ENCODE results near the gene HPCAL1. TPM values are rescaled to one million over a fixed set of nuclear protein-coding genes. Genes with fewer than 3 reads are reported as not detected.

HPCAL1 gene
- total RNA-seq, 1 experiment from 2014 or later, result 26.9 TPM

DNA sequence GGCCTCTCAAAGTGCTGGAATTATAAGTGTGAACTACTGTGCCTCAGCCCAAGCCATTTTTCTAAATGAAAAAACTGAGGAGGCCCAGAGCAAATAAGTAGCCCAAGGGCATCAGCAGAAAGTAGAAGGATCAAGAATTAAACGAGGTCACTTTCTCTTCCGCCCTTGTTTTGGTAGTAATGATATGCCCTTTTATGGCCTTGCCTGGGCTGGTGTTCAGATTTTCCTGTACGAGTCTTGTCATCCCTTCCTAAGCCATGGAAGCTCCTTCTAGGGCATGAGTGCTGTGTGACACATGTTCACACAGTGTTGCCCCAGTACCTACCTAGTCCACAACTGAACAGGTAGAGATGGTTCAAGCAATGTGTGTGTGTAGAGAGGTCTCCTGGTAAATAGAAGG is 6.6 kb downstream of the HPCAL1 start:
- no peaks in the 10 kb centered on the region for H3K9me3 Mint-ChIP-seq (ENCODE audit: unreplicated experiment)
- TF ChIP-seq, protein P1, sequence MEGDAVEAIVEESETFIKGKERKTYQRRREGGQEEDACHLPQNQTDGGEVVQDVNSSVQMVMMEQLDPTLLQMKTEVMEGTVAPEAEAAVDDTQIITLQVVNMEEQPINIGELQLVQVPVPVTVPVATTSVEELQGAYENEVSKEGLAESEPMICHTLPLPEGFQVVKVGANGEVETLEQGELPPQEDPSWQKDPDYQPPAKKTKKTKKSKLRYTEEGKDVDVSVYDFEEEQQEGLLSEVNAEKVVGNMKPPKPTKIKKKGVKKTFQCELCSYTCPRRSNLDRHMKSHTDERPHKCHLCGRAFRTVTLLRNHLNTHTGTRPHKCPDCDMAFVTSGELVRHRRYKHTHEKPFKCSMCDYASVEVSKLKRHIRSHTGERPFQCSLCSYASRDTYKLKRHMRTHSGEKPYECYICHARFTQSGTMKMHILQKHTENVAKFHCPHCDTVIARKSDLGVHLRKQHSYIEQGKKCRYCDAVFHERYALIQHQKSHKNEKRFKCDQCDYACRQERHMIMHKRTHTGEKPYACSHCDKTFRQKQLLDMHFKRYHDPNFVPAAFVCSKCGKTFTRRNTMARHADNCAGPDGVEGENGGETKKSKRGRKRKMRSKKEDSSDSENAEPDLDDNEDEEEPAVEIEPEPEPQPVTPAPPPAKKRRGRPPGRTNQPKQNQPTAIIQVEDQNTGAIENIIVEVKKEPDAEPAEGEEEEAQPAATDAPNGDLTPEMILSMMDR (IDR thresholded peaks at IDR 0.05; ENCODE audit: insufficient read depth in 1 of 2, low read depth in 1 of 2, low read length in 1 of 2, severe bottlenecking in 1 of 2, unreplicated experiment in 1 of 2), result no peak
- peaks cover 4% of the 10 kb centered on the region for H3K36me3 Mint-ChIP-seq (ENCODE audit: insufficient read depth, unreplicated experiment)
- no peaks in the 10 kb centered on the region for H3K4me1 Mint-ChIP-seq (ENCODE audit: low read depth, unreplicated experiment)
- DNase-seq, result no peak
- no peaks in the 10 kb centered on the region for H3K36me3 ChIP-seq (ENCODE audit: control insufficient read depth, insufficient read depth, low read length)
- POLR2A ChIA-PET, result no interaction called here
- intact Hi-C loops (cut with micrococcal nuclease; ENCODE audit: unreplicated experiment), result loop anchor here (10.0 kb wide), 1 partner anchor 124 kb away; no protein-coding TSS in a partner anchor
- CTCF ChIA-PET, result no interaction called here
- H3K4me3 Mint-ChIP-seq (ENCODE audit: unreplicated experiment), result no peak overlapping the region
- H3K27me3 ChIP-seq (replicated peaks; ENCODE audit: control insufficient read depth, insufficient read depth, low read length), result no peaks in the 10 kb centered on the region
- no peak overlapping the region for H3K4me3 ChIP-seq (ENCODE audit: low read depth, low read length)
- no peaks in the 10 kb centered on the region for H3K27me3 Mint-ChIP-seq (ENCODE audit: insufficient read depth, unreplicated experiment)
- H3K4me1 ChIP-seq, result peaks cover 4% of the 10 kb centered on the region; the same call in 1 of the 2 replicates
- no peaks in the 10 kb centered on the region for H3K9me3 ChIP-seq
- no TSS peak for BruUV-seq (replicated peaks)
- H3K27ac Mint-ChIP-seq (ENCODE audit: unreplicated experiment), result no peak overlapping the region

DNA sequence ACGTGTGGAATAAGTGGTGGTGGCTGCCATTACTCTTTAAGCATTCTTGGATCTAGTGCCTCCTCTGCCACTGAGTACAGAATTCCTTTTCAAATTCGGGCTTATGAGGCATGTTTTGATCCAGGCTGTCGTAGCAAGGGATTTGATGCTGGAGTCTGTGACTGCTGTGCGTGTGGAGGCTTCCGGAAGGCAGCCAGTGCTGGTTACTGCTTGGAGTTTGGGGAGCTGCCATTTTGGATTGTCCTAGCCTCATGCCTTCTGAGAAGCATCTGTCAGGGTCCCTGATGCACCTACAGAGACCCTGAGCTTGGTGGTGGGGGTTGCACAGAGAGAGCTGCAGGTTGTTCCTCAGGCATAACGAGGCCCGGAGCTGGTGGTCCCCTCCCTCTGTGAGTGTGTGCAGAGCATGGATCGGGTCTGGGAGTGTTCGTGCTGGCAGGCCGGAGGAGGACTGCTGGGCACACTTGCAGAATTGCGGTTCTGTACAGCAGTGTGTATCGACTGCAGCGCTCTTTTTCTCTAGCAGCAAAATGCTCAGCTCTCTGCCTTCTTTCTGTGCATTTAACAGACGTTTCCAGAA is 7.7 kb downstream of the HPCAL1 start:
- Mint-ChIP-seq H3K36me3 (ENCODE audit: insufficient read depth, unreplicated experiment) (no peaks in the 10 kb centered on the region), H3K9me3 (ENCODE audit: unreplicated experiment) (no peaks in the 10 kb centered on the region), H3K4me1 (ENCODE audit: low read depth, unreplicated experiment) (no peaks in the 10 kb centered on the region), H3K4me3 (ENCODE audit: unreplicated experiment) (no peak overlapping the region), H3K27me3 (ENCODE audit: insufficient read depth, unreplicated experiment) (no peaks in the 10 kb centered on the region), H3K27ac (ENCODE audit: unreplicated experiment) (no peak overlapping the region)
- no TSS peak for BruUV-seq (replicated peaks)
- Histone ChIP-seq H3K9me3 (no peaks in the 10 kb centered on the region), H3K4me3 (ENCODE audit: low read depth, low read length) (no peak overlapping the region), H3K4me1 (no peaks in the 10 kb centered on the region), H3K27me3 (replicated peaks; ENCODE audit: control insufficient read depth, insufficient read depth, low read length) (no peaks in the 10 kb centered on the region), H3K36me3 (ENCODE audit: control insufficient read depth, insufficient read depth, low read length) (no peaks in the 10 kb centered on the region)
- intact Hi-C loops (cut with micrococcal nuclease; ENCODE audit: unreplicated experiment), result no loop called here
- POLR2A ChIA-PET, result no interaction called here
- CTCF ChIA-PET, result no interaction called here
- no peak for DNase-seq
- TF ChIP-seq, protein P1 (IDR thresholded peaks at IDR 0.05; ENCODE audit: insufficient read depth in 1 of 2, low read depth in 1 of 2, low read length in 1 of 2, severe bottlenecking in 1 of 2, unreplicated experiment in 1 of 2), result no peak

DNA sequence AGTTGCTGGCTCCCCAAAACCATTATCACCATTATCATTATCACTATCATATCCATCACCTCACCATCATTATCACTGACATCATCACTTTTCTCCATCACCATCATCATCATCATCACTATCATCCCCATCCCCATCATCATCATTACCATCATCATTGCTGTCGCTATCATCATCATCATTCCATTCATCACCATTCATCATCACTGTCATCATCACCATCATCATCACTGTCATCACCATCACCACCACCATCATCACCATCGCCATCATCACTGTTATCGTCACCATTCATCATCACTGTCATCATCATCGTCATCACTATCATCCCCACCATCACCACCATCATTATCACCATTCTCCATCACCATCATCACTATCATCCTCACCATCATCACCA is 9.0 kb downstream of the HPCAL1 start:
- CTCF ChIA-PET, result no interaction called here
- no peaks in the 10 kb centered on the region for H3K27me3 Mint-ChIP-seq (ENCODE audit: insufficient read depth, unreplicated experiment)
- BruUV-seq (replicated peaks), result no TSS peak

More for the DNA sequence above, 9.0 kb downstream of the HPCAL1 start:
- Histone ChIP-seq H3K27me3 (replicated peaks; ENCODE audit: control insufficient read depth, insufficient read depth, low read length) (no peaks in the 10 kb centered on the region), H3K36me3 (ENCODE audit: control insufficient read depth, insufficient read depth, low read length) (no peaks in the 10 kb centered on the region), H3K4me1 (no peaks in the 10 kb centered on the region), H3K9me3 (no peaks in the 10 kb centered on the region), H3K4me3 (ENCODE audit: low read depth, low read length) (no peak overlapping the region)
- no peak overlapping the region for H3K27ac Mint-ChIP-seq (ENCODE audit: unreplicated experiment)
- intact Hi-C loops (cut with micrococcal nuclease; ENCODE audit: unreplicated experiment), result no loop called here
- no peaks in the 10 kb centered on the region for H3K4me1 Mint-ChIP-seq (ENCODE audit: low read depth, unreplicated experiment)
- no peak overlapping the region for H3K4me3 Mint-ChIP-seq (ENCODE audit: unreplicated experiment)
- TF ChIP-seq, protein P1 (IDR thresholded peaks at IDR 0.05; ENCODE audit: insufficient read depth in 1 of 2, low read depth in 1 of 2, low read length in 1 of 2, severe bottlenecking in 1 of 2, unreplicated experiment in 1 of 2), result no peak
- H3K9me3 Mint-ChIP-seq (ENCODE audit: unreplicated experiment), result no peaks in the 10 kb centered on the region
- no peaks in the 10 kb centered on the region for H3K36me3 Mint-ChIP-seq (ENCODE audit: insufficient read depth, unreplicated experiment)
- DNase-seq, result no peak
- POLR2A ChIA-PET, result no interaction called here

Measured in Caco-2 (cell line).